SJSA1 (cell line): ENCODE results near the gene TMEM38A. TPM values are rescaled to one million over a fixed set of nuclear protein-coding genes. Genes with fewer than 3 reads are reported as not detected.
"Not testable (repeated sequence)": the region's sequence is repeated elsewhere in the genome, so short reads cannot be mapped to it uniquely, and the experiment has no call there.

Source experiments
- DNase-seq, 2 experiments: peaks; one replicate each; pipeline ENCODE4 v3.0.0-alpha.2; 2015 to 2020; ENCODE audit warnings: low spot score in 2 of 2, low read depth in 1 of 2
- H3K27ac ChIP-seq: fragments of 250-450 bp; sonication (Bioruptor Pico); 2 replicates; pipeline ENCODE4 v1.5.1; 2020; ENCODE audit warnings: mild to moderate bottlenecking, moderate library complexity
- H3K27me3 ChIP-seq: fragments of 250-450 bp; sonication (Bioruptor Pico); replicated peaks from 2 replicates; pipeline ENCODE4 v1.5.1; 2020; ENCODE audit warnings: mild to moderate bottlenecking, moderate library complexity
- H3K36me3 ChIP-seq: fragments of 250-450 bp; sonication (Bioruptor Pico); 2 replicates; pipeline ENCODE4 v1.5.1; 2020; ENCODE audit warnings: mild to moderate bottlenecking
- H3K4me1 ChIP-seq: fragments of 250-450 bp; sonication (Bioruptor Pico); replicated peaks from 2 replicates; pipeline ENCODE4 v1.6.1; 2021; ENCODE audit warnings: mild to moderate bottlenecking
- H3K4me3 ChIP-seq: fragments of 250-450 bp; sonication (Bioruptor Pico); 2 replicates; pipeline ENCODE4 v1.5.1; 2020; ENCODE audit warnings: mild to moderate bottlenecking
- H3K9me3 ChIP-seq: fragments of 250-450 bp; sonication (Bioruptor Pico); replicated peaks from 2 replicates; pipeline ENCODE4 v1.5.1; 2020; ENCODE audit warnings: mild to moderate bottlenecking
- total RNA-seq: library from RNA; depleted of rRNA; stranded (reverse); fragments of >200 nt; shearing (Covaris generic); gene quantifications from 2 replicates; pipeline ENCODE4 v1.2.3, GENCODE V29; 2014

TMEM38A gene
- total RNA-seq, 1 experiment from 2014 or later = 0.97 TPM

GRCh38 chr19:16651421-16652188, 9.3 kb upstream of the TMEM38A start:
- not testable (repeated sequence) for H3K4me1 ChIP-seq
- peaks cover 81% of the 10 kb centered on the region for H3K36me3 ChIP-seq

GRCh38 chr19:16652854-16653253, 8.1 kb upstream of the TMEM38A start:
- H3K27ac ChIP-seq = no peak overlapping the region
- no peaks in the 10 kb centered on the region for H3K27me3 ChIP-seq
- no peak overlapping the region for H3K4me3 ChIP-seq
- DNase-seq = no peak
- H3K9me3 ChIP-seq = no peaks in the 10 kb centered on the region
- peaks cover 79% of the 10 kb centered on the region for H3K36me3 ChIP-seq
- H3K4me1 ChIP-seq = no peaks in the 10 kb centered on the region

More at GRCh38 chr19:16651421-16652188, 9.3 kb upstream of the TMEM38A start:
- DNase-seq, H3K9me3 ChIP-seq, H3K4me3 ChIP-seq, H3K27ac ChIP-seq, H3K27me3 ChIP-seq: not testable (repeated sequence)

GRCh38 chr19:16654140-16654539, 6.8 kb upstream of the TMEM38A start:
- Histone ChIP-seq H3K36me3 (peaks cover 80% of the 10 kb centered on the region), H3K4me1 (peaks cover under 1% of the 10 kb centered on the region; the same call in 1 of the 2 replicates), H3K27me3 (no peaks in the 10 kb centered on the region), H3K9me3 (no peaks in the 10 kb centered on the region), H3K4me3 (no peak overlapping the region), H3K27ac (no peak overlapping the region)
- DNase-seq = no peak

- no peak overlapping the region for H3K27ac ChIP-seq
- DNase-seq = no peak
- peaks cover 3% of the 10 kb centered on the region; the same call in 1 of the 2 replicates for H3K4me1 ChIP-seq
- H3K36me3 ChIP-seq = peaks cover 81% of the 10 kb centered on the region
- H3K27me3 ChIP-seq = no peaks in the 10 kb centered on the region
- H3K9me3 ChIP-seq = no peaks in the 10 kb centered on the region
- no peak overlapping the region for H3K4me3 ChIP-seq
Measured at GRCh38 chr19:16654627-16655026, 6.3 kb upstream of the TMEM38A start.

- Histone ChIP-seq H3K27me3 (no peaks in the 10 kb centered on the region; the same call in 1 of the 2 replicates), H3K36me3 (peaks cover 74% of the 10 kb centered on the region)
- DNase-seq = no peak
Measured at GRCh38 chr19:16655727-16656126, 5.2 kb upstream of the TMEM38A start.

GRCh38 chr19:16657384-16657783, 3.6 kb upstream of the TMEM38A start:
- Histone ChIP-seq H3K27me3 (no peaks in the 10 kb centered on the region; the same call in 1 of the 2 replicates), H3K9me3 (no peaks in the 10 kb centered on the region), H3K27ac (no peak overlapping the region), H3K36me3 (peaks cover 62% of the 10 kb centered on the region), H3K4me3 (no peak overlapping the region), H3K4me1 (peaks cover 16% of the 10 kb centered on the region)
- DNase-seq = no peak

More at GRCh38 chr19:16655727-16656126, 5.2 kb upstream of the TMEM38A start:
- Histone ChIP-seq H3K4me1 (peaks cover 8% of the 10 kb centered on the region), H3K4me3 (no peak overlapping the region), H3K27ac (no peak overlapping the region), H3K9me3 (no peaks in the 10 kb centered on the region)

GRCh38 chr19:16659464-16659831, 1.5 kb upstream of the TMEM38A start:
- Histone ChIP-seq H3K4me1 (peaks cover 16% of the 10 kb centered on the region), H3K36me3 (peaks cover 42% of the 10 kb centered on the region), H3K9me3 (no peaks in the 10 kb centered on the region), H3K27ac (peak overlapping the region; percentile 15; the same call in 1 of the 2 replicates), H3K4me3 (peak overlapping the region; percentile 77), H3K27me3 (no peaks in the 10 kb centered on the region; the same call in 1 of the 2 replicates)
- no peak for DNase-seq

GRCh38 chr19:16659832-16660708, 869 bp upstream of the TMEM38A start, which contains the start of gene SMIM7:
Gene SMIM7 (minus strand): TSS chr19:16660144. CDS start chr19:16660110, 34 bp downstream.
- Histone ChIP-seq H3K9me3 (no peaks in the 10 kb centered on the region), H3K27me3 (no peaks in the 10 kb centered on the region; the same call in 1 of the 2 replicates), H3K27ac (peak within 1 kb of the TSS; percentile 39), H3K36me3 (peaks cover 36% of the 10 kb centered on the region), H3K4me1 (peaks cover 16% of the 10 kb centered on the region), H3K4me3 (peak within 1 kb of the TSS; percentile 77)
- DNase-seq = peak; percentile 99 to 100

GRCh38 chr19:16661480-16662034, 618 bp downstream of the TMEM38A start:
- no peak overlapping the region for H3K27ac ChIP-seq
- peak overlapping the region; percentile 77 for H3K4me3 ChIP-seq
- peaks cover 16% of the 10 kb centered on the region for H3K4me1 ChIP-seq
- DNase-seq = no peak
- H3K27me3 ChIP-seq = no peaks in the 10 kb centered on the region; the same call in 1 of the 2 replicates
- no peaks in the 10 kb centered on the region for H3K9me3 ChIP-seq
- peaks cover 25% of the 10 kb centered on the region for H3K36me3 ChIP-seq

- no peak for DNase-seq
- Histone ChIP-seq H3K4me3 (no peak overlapping the region), H3K4me1 (no peaks in the 10 kb centered on the region), H3K36me3 (no peaks in the 10 kb centered on the region), H3K27ac (no peak overlapping the region), H3K9me3 (no peaks in the 10 kb centered on the region), H3K27me3 (no peaks in the 10 kb centered on the region)
Measured at GRCh38 chr19:16668176-16668575, 7.2 kb downstream of the TMEM38A start.

GRCh38 chr19:16668702-16669101, 7.8 kb downstream of the TMEM38A start:
- H3K4me1 ChIP-seq, H3K27ac ChIP-seq, H3K9me3 ChIP-seq, DNase-seq, H3K4me3 ChIP-seq, H3K27me3 ChIP-seq, H3K36me3 ChIP-seq: not testable (repeated sequence)

GRCh38 chr19:16670291-16670690, 9.4 kb downstream of the TMEM38A start:
- H3K4me1 ChIP-seq = no peaks in the 10 kb centered on the region
- H3K27ac ChIP-seq = no peak overlapping the region
- H3K36me3 ChIP-seq = no peaks in the 10 kb centered on the region
- no peak overlapping the region for H3K4me3 ChIP-seq
- no peak for DNase-seq
- H3K9me3 ChIP-seq = no peaks in the 10 kb centered on the region
- H3K27me3 ChIP-seq = no peaks in the 10 kb centered on the region

- H3K36me3 ChIP-seq = no peaks in the 10 kb centered on the region
- H3K27me3 ChIP-seq = no peaks in the 10 kb centered on the region
- no peak overlapping the region for H3K4me3 ChIP-seq
- H3K27ac ChIP-seq = no peak overlapping the region
- H3K4me1 ChIP-seq = no peaks in the 10 kb centered on the region
- DNase-seq = no peak
- H3K9me3 ChIP-seq = no peaks in the 10 kb centered on the region
Measured at GRCh38 chr19:16671652-16672274, 10.8 kb downstream of the TMEM38A start.
